Peyer's patch (tissue), 4 donors: ENCODE data around the gene EPB41L1.

Experiments
- CTCF ChIP-seq, 6 experiments: fragments of 450-650 bp in 4 of 6; fragments of 200-600 bp in 2 of 6; sonication (generic) in 1 of 6; IDR thresholded peaks; one replicate each; pipeline ENCODE4 v1.5.1; 2017 to 2019; ENCODE audit warnings: antibody characterized with exemption in 6 of 6, mild to moderate bottlenecking in 3 of 6, moderate library complexity in 1 of 6
- POLR2A ChIP-seq, 2 donors: fragments of 450-650 bp; IDR thresholded peaks; one replicate each; pipeline ENCODE4 v1.5.1; 2017; ENCODE audit warnings: antibody characterized with exemption in 2 of 2, mild to moderate bottlenecking in 2 of 2, moderate library complexity in 2 of 2

GRCh38 chr20:36130390-36130789, 24.1 kb upstream of the EPB41L1 start:
- no peak for TF ChIP-seq CTCF (IDR thresholded peaks at IDR 0.05)
- TF ChIP-seq POLR2A (IDR thresholded peaks at IDR 0.05), result no peak
